NCI-H748 (cell line): ENCODE results near the gene OSER1.
A peak's percentile ranks its signal among the peaks of the same experiment; 100 is the strongest.

Experiments used
- DNase-seq: peaks from one replicate; lab custom pipeline; 2025; ENCODE audit not compliant: unreplicated experiment; lab: John Stamatoyannopoulos, UW

Gene OSER1

GRCh38 chr20:44228465-44229258 is 18.1 kb upstream of the OSER1 start:
- DNase-seq: no peak

DNA sequence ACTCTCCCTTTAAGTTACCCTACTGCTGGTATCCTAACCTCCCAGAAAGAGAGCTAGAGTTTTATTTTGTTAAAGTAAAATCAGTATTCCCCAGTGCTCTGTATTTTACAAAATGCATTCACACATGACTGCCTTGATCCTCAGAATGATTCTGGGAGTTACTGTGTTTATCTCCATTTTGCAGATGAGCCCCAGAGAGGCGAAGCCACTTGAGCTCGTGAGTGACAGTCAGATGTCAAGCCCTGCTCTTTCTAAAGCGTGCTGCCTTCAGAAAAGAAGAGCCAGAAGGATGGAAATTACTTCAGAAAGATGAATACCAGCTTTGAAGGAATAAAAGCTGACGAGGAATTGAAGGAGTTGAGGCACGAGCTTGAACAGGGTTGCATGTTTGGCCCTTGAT is 14.1 kb upstream of the OSER1 start:
- DNase-seq: no peak

DNA sequence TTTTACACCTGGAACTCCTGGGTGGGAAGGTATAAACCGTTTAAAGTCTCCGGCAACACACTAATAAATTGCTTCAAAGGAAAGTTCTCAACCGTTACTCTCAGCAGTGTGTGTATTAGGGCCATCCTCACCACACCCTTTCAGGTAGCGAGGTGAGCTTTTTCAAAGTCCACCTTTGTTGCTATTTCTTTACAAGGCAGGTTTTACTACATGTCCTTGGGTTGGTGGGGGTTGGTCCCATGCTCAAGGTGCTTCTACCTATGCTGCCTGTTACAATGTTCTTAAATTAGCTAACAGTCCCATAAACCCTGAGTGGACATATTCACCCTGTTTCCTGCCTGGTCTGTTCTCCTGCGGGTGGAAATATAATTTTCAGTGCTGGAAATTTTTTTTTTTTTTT is 13.2 kb upstream of the OSER1 start:
- DNase-seq: no peak

GRCh38 chr20:44222633-44223368 is 12.2 kb upstream of the OSER1 start:
- peak; percentile 14 for DNase-seq

- DNase-seq: no peak
Observed at GRCh38 chr20:44222027-44222426, 11.5 kb upstream of the OSER1 start.

DNA sequence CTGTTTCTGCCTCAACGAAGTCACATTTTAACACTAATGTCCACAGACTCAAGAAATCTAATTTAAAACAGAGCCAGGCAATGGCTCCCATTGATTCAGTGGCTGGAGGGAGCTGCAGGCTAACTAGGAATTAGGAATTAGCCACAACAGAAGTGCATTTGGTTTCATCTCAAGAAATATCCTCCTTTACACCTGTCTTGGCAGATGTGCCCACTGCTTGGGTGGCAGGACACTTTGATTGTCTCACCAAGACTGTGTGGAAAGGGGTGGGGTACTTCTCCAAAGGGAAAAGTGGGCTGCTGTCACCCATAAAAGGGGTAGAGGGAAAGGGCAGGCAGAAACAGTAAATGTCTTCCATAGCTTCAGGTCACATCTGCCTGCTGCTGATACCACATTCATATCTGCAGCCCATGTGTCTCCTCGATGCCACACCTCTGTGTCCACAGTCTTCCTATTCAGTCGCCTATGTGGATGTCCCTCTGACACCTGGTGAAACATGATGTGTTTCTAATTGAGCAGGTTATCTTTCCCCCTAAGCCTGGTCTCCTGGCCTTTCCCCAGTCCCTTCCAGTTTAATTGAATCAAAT is 10.9 kb upstream of the OSER1 start:
- no peak for DNase-seq

DNA sequence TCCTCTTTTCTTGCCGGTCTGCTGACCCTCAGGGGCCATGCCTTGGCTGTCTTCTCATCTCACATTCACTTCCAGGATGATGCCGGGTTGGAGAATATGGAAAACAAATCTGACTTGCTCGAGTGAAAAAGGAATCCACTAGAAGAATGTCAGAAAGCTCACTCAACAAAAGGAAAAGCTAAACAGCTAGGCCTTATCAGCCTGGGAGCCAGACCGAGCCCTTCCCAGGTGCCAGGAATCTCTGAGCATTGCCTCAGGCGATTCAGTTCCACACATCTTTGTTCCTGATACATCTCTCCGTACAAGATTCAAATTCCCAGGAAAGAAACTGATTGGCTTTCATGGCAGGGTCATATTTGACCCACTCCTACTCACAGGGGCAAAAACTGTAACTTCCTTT is 9.2 kb upstream of the OSER1 start:
- no peak for DNase-seq

GRCh38 chr20:44219170-44219730 is 8.7 kb upstream of the OSER1 start:
- DNase-seq: no peak

- no peak for DNase-seq
Observed at GRCh38 chr20:44218446-44218845, 7.9 kb upstream of the OSER1 start.

GRCh38 chr20:44217342-44218092 is 6.9 kb upstream of the OSER1 start:
- peak; percentile 69 for DNase-seq

- DNase-seq: peak; percentile 57
Observed at GRCh38 chr20:44215125-44215524, 4.6 kb upstream of the OSER1 start.

- DNase-seq: no peak
Observed at GRCh38 chr20:44212792-44213191, 2.2 kb upstream of the OSER1 start.

DNA sequence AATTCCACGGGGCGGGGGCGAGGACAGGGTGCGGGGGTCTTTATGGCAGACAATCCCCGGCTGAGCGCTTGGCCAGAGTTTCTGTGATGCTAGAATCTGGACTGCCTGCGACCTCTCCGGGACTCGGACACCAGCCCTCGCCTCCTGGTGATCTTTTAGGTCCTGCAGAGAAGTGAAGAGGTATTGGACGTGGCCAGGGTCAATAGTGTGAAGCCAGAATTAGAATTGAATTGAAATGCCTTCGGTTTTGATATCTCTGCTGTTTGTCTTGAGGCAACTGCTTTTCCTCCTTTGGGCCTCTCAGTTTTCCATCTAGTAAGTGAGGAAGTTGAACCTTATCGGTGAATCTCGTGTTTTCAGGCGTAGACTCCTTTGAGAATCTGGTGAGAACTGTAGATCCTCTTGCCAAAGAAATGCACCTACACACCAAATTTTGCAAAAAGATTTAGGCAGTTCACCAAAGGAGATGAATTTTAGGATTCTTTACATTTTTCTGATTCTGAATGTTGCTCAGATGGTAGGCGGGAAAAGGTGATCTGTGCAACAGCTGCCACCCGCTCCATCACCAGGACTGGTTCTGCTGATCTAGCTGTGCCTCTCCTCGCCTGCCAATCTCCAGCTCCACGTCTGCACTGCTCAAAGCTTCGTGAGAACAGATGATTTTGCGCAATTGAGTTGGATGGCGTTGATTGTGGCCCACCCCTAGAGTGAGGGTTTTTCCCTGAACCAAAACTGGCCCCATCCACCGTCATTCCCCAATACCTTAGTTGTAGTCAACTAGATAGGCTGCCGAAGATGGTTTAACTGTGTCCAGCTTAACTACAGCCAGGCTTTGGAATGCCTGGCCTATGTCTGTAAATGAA is 837 bp upstream of the OSER1 start:
- DNase-seq: peak; percentile 46

DNA sequence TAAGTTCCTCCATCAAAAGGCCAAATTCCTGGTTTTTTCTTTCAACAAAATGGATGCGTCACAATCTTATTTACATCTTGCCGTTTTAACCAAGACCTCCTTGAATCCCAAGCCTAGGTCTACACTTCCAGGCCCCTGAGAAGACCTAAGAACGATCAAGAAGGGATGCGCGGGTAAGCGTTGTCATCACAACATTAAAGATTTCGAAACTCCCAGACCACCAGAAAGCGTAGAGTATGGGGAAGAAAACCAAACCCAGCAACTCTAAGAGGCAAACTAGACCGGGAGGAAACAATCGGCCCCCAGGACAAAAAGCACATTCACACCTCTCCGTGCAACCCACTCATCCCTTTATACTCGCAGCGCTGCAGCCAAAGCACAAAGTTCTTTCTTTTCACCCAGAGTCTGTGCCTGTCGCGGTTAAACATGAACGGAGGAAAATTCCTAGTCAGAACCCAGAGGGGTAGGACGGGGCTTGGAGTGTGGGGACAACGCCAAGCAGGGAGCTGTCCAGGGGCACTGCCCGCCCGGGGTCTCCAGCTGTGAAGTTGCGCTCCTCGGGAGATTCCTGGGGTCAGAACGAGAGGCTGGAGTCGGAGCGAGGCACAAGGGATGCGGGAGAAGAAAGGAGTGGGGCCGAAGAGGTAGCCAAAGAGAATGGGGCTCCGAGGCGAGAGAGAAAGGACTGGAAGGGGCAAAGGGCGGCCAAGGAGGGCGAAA is 725 bp downstream of the OSER1 start:
- DNase-seq: peak; percentile 35

DNA sequence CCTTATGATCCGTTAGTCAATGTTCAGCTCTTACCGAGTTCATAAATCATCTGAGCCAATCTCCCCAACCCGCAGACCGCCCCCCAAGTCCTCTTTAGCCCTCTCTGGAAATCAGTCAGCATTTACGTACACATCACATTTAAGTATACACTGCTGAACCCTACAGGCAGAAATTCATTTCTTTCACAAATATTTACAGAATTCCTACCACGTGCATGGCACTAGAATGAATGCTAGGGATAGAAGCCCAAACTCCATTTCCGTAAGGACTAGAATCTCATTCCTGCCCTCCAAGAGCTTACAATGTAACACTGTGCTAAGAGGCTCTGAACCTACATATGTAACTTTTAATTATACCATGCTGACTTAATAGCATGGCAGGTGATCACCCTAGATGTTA is 1.8 kb downstream of the OSER1 start:
- no peak for DNase-seq

DNA sequence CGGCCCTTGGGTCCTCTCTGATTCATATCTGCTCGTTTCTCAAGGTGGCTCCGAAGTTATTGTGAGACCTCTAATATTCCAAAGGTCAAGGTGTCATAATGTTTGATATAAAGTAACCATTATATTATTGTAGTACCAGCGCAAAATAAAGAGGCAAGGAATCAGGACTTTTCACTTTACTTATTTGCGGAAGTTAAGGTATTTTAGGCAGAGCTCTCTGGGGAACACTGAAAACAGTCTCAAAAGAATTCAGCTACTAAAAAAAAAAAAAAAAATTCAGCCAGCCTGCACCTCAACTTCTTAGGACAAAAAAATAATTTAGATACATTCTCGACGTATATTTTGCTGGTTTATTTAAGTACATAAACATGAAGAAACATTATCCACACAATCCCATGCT is 2.4 kb downstream of the OSER1 start:
- no peak for DNase-seq

DNA sequence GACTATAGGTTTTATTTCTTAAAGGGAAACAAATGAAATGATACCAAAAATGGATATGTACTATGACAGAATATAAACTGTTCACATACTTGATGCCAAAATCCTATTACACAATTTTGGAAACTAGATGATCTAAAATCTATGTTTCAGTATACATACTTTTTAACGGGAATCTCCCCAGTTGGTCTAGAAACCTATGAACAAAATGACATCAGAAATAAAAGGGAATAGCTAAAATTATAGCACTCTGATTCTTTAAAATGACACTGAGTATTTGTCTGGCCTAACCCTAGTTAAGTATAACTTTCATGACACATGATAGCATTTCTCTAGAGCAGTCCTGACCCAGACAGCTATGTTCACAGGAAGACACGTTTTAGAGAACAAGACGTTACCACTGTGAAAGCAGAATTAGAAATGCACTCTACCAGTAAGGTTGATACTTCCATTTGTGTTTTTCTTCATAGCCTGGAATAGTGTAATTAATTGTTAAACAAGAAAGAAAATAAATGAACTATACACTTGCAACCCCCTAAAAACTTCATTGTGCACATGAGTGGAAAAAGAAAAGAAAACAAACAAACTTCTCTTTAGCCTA is 3.3 kb downstream of the OSER1 start:
- DNase-seq: no peak

- DNase-seq: no peak
Observed at GRCh38 chr20:44206132-44206531, 4.4 kb downstream of the OSER1 start.

DNA sequence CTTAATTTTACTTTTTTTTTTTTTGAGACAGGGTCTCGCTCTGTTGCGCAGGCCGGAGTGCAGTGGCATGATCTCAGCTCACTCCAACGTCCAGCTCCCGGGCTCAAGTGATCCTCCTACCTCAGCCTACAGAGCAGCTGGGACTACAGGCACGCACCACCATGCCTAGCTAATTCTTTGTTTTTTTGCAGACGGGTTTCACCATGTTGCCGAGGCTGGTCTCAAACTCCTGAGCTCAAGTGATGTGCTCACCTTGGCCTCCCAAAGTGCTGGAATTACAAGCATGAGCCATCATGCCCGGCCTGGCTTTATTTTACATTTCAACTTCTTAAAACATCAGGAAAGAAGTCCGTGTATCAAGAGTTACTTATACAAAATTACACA is 5.7 kb downstream of the OSER1 start:
- no peak for DNase-seq
